ENCODE data around the gene INCENP. TPM values are rescaled to one million over a fixed set of nuclear protein-coding genes. Genes with fewer than 3 reads are reported as not detected.

Gene INCENP
- polyA plus RNA-seq, 1 donor (not counting 4 experiments of a cell fraction or from before 2014, with no cell fraction given), result 12.7 TPM

DNA sequence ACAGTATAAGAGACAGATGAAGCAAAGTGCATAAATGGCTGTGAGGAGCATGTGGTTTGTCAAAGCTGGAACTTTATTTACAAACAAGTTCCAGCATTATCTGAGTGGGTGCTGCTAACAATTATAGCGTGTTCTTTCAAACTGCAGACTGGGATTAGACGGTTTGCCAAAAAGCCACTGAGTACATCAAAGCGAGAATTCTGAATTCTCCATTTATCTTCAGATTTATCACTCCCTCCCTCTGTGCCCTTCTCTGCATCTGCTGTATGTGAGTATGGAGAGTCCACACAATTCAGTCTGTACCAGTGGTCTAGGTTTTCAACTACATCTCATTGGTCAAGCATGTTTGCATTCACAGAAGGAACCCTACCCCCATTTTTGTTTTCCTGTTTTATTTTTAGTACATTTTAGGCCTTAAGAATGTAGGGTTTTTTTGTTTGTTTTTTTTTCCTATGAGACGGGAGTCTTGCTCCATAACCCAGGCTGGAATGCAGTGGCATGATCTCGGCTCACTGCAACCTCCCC, 18.1 kb upstream of the INCENP start:
- Histone ChIP-seq H4K20me1 (ENCODE audit: control insufficient read depth, extremely low read depth, insufficient read depth, low read length) (no peaks in the 10 kb centered on the region), H3K4me2 (ENCODE audit: control insufficient read depth, extremely low read depth, insufficient read depth, low read depth, low read length) (peak overlapping the region; percentile 4), H3K27ac (ENCODE audit: control insufficient read depth, insufficient read depth, low read length) (no peak overlapping the region), H3K27me3 (ENCODE audit: control insufficient read depth, extremely low read depth, insufficient read depth, low read length) (no peaks in the 10 kb centered on the region), H3K4me3 (ENCODE audit: control insufficient read depth in 2 of 3, extremely low read depth in 1 of 3, insufficient read depth in 2 of 3, low read depth in 1 of 3, low read length in 3 of 3) (no peak overlapping the region), H3K9me1 (ENCODE audit: control insufficient read depth, extremely low read depth, insufficient read depth, low read length) (no peaks in the 10 kb centered on the region), H3K4me1 (ENCODE audit: control insufficient read depth, extremely low read depth, insufficient read depth, low read length) (no peaks in the 10 kb centered on the region), H2AFZ (ENCODE audit: control insufficient read depth, low read length) (no peak overlapping the region), H3K9ac (ENCODE audit: control insufficient read depth, extremely low read depth, insufficient read depth, low read length) (no peak overlapping the region), H3K79me2 (ENCODE audit: control insufficient read depth, insufficient read depth, low read length) (no peaks in the 10 kb centered on the region), H3K36me3 (ENCODE audit: control insufficient read depth in 2 of 2, extremely low read depth in 1 of 2, insufficient read depth in 2 of 2, low read length in 2 of 2) (no peaks in the 10 kb centered on the region), H3K9me3 (ENCODE audit: control insufficient read depth, low read depth, low read length) (no peaks in the 10 kb centered on the region)
- FAIRE-seq, result no peak
- no peak for DNase-seq (ENCODE audit: low read depth, low spot score)
- TF ChIP-seq, protein P1, sequence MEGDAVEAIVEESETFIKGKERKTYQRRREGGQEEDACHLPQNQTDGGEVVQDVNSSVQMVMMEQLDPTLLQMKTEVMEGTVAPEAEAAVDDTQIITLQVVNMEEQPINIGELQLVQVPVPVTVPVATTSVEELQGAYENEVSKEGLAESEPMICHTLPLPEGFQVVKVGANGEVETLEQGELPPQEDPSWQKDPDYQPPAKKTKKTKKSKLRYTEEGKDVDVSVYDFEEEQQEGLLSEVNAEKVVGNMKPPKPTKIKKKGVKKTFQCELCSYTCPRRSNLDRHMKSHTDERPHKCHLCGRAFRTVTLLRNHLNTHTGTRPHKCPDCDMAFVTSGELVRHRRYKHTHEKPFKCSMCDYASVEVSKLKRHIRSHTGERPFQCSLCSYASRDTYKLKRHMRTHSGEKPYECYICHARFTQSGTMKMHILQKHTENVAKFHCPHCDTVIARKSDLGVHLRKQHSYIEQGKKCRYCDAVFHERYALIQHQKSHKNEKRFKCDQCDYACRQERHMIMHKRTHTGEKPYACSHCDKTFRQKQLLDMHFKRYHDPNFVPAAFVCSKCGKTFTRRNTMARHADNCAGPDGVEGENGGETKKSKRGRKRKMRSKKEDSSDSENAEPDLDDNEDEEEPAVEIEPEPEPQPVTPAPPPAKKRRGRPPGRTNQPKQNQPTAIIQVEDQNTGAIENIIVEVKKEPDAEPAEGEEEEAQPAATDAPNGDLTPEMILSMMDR (optimal IDR thresholded peaks at IDR 0.05 in 1 of 3, IDR thresholded peaks at IDR 0.05 in 1 of 3, conservative IDR thresholded peaks at IDR 0.05 in 1 of 3; ENCODE audit: extremely low read depth in 1 of 3, insufficient read depth in 2 of 3, low read length in 3 of 3), result no peak
- TF ChIP-seq EZH2 (IDR thresholded peaks at IDR 0.05; ENCODE audit: low read length), result no peak
- dilution Hi-C loops (cut with MboI; ENCODE audit: extremely low pct_ligation_motif_present, low sequenced_read_pairs), result no loop called here

DNA sequence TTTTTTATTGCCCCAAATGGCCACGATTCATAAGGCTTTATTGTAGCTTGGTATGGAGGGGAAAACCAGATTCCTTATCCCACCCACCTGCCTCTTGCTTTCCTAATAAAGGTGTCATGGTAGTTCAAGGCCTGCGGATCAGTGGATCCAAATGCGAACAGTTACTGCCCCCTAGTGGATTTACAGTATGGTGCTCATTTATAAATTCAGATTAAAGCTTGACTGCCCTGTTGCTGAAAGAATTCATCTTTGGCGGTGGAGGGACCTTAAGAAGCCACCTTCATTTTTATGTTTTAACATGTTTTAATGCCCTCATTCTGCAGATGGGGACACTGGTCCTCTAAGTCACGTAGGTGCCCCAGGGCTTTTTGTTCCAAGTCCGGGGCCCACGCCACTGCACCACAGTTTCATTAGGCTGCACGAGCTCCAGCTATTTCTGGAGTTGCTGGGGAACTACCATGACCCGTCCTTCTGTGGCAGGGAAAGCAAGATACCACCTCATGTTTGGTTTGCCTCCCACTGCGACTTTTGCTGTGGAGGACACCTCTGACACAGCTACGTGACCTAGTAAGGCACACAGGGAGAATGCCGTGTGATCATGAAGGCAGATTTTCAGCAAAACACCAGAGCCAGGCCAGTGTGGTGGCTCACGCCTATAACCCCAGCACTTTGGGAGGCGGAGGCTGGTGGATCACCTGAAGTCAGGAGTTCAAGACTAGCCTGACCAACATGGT, 15.6 kb upstream of the INCENP start:
- no peak overlapping the region for H3K27ac ChIP-seq (ENCODE audit: control insufficient read depth, insufficient read depth, low read length)
- H3K79me2 ChIP-seq (ENCODE audit: control insufficient read depth, insufficient read depth, low read length), result no peaks in the 10 kb centered on the region
- no peak for TF ChIP-seq EZH2 (IDR thresholded peaks at IDR 0.05; ENCODE audit: low read length)
- TF ChIP-seq, protein P1 (optimal IDR thresholded peaks at IDR 0.05 in 1 of 3, IDR thresholded peaks at IDR 0.05 in 1 of 3, conservative IDR thresholded peaks at IDR 0.05 in 1 of 3; ENCODE audit: extremely low read depth in 1 of 3, insufficient read depth in 2 of 3, low read length in 3 of 3), result peak; percentile 65 to 82 (median 76)
- FAIRE-seq, result no peak
- H2AFZ ChIP-seq (ENCODE audit: control insufficient read depth, low read length), result no peak overlapping the region
- H3K27me3 ChIP-seq (ENCODE audit: control insufficient read depth, extremely low read depth, insufficient read depth, low read length), result no peaks in the 10 kb centered on the region
- no peaks in the 10 kb centered on the region for H4K20me1 ChIP-seq (ENCODE audit: control insufficient read depth, extremely low read depth, insufficient read depth, low read length)
- no peak overlapping the region for H3K4me2 ChIP-seq (ENCODE audit: control insufficient read depth, extremely low read depth, insufficient read depth, low read depth, low read length)
- no peak overlapping the region for H3K9ac ChIP-seq (ENCODE audit: control insufficient read depth, extremely low read depth, insufficient read depth, low read length)
- no peak for DNase-seq (ENCODE audit: low read depth, low spot score)
- no peak overlapping the region for H3K4me3 ChIP-seq (ENCODE audit: control insufficient read depth in 2 of 3, extremely low read depth in 1 of 3, insufficient read depth in 2 of 3, low read depth in 1 of 3, low read length in 3 of 3)
- no peaks in the 10 kb centered on the region for H3K36me3 ChIP-seq (ENCODE audit: control insufficient read depth in 2 of 2, extremely low read depth in 1 of 2, insufficient read depth in 2 of 2, low read length in 2 of 2)
- H3K4me1 ChIP-seq (ENCODE audit: control insufficient read depth, extremely low read depth, insufficient read depth, low read length), result no peaks in the 10 kb centered on the region
- dilution Hi-C loops (cut with MboI; ENCODE audit: extremely low pct_ligation_motif_present, low sequenced_read_pairs), result no loop called here
- H3K9me3 ChIP-seq (ENCODE audit: control insufficient read depth, low read depth, low read length), result no peaks in the 10 kb centered on the region
- H3K9me1 ChIP-seq (ENCODE audit: control insufficient read depth, extremely low read depth, insufficient read depth, low read length), result no peaks in the 10 kb centered on the region

All from keratinocyte (primary cell).